Measurements from ENCODE around the gene CRYZL1.

- TF ChIP-seq CREB5 (CRISPR knock-in tag; IDR thresholded peaks at IDR 0.05; ENCODE audit: low read depth) (no peak), SNAI2 (CRISPR knock-in tag; IDR thresholded peaks at IDR 0.05) (no peak), PATZ1 (CRISPR knock-in tag; IDR thresholded peaks at IDR 0.05; ENCODE audit: borderline replicate concordance) (no peak), ARNTL (CRISPR knock-in tag; IDR thresholded peaks at IDR 0.05; ENCODE audit: borderline replicate concordance, low read depth) (no peak), CSDC2 (CRISPR knock-in tag; IDR thresholded peaks at IDR 0.05) (no peak)
Measured at GRCh38 chr21:33668620-33669019, 27.1 kb upstream of the CRYZL1 start.
